ENCODE data around the gene NCAM1. TPM values are rescaled to one million over a fixed set of nuclear protein-coding genes. Genes with fewer than 3 reads are reported as not detected.

Gene NCAM1
- total and polyA plus RNA-seq, 2 experiments from 2014 or later, result 0.76 to 1.6 TPM

DNA sequence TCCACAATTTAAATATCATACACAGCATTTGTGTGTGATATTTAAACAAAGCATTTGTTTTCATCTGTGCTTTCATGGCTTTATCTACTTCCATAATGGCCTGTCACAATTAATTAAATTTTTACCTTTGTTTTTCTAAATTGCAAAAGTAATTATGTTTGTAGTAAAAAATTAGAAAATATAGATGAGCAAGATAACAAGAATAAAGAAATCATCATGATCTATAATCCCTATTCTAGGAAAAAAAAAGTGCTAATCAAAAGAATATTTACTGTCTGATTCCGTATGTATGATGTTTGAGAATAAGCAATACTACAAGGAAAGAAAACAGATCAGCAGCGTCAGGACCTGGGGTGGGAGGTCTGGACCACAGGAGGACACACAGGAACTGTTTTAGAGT, 149.9 kb downstream of the NCAM1 start:
- TF ChIP-seq ZNF331 (CRISPR knock-in tag; IDR thresholded peaks at IDR 0.05; ENCODE audit: low read depth) (no peak), EZH2 (IDR thresholded peaks at IDR 0.05; ENCODE audit: low read depth, unreplicated experiment) (no peak)

GRCh38 chr11:113112307-113112706, 151.1 kb downstream of the NCAM1 start:
- H3K4me2 ChIP-seq, result no peak overlapping the region
- no peaks in the 10 kb centered on the region for H4K20me1 ChIP-seq (replicated peaks; ENCODE audit: insufficient read depth)
- no peaks in the 10 kb centered on the region for H3K4me1 ChIP-seq (ENCODE audit: insufficient read depth)
- Mint-ChIP-seq H3K27me3 (ENCODE audit: insufficient read depth, low read depth, poor library complexity) (no peaks in the 10 kb centered on the region), H3K4me3 (no peak overlapping the region), H3K4me1 (peaks cover 2% of the 10 kb centered on the region; the same call in 1 of the 3 replicates), H3K9me3 (no peaks in the 10 kb centered on the region), H3K36me3 (ENCODE audit: low read depth) (no peaks in the 10 kb centered on the region), H3K27ac (no peak overlapping the region)
- H3K27ac ChIP-seq (ENCODE audit: low read depth), result no peak overlapping the region
- H3K79me2 ChIP-seq (replicated peaks; ENCODE audit: insufficient read depth), result no peaks in the 10 kb centered on the region
- no peaks in the 10 kb centered on the region for H3K27me3 ChIP-seq (ENCODE audit: insufficient read depth)
- no peak overlapping the region for H2AFZ ChIP-seq
- H3K4me3 ChIP-seq, result no peak overlapping the region
- DNase-seq (ENCODE audit: low spot score) (no peak), ATAC-seq (no peak)
- H3K36me3 ChIP-seq (ENCODE audit: insufficient read depth), result no peaks in the 10 kb centered on the region
- H3F3A ChIP-seq (replicated peaks; ENCODE audit: low read depth), result no peaks in the 10 kb centered on the region
- no peaks in the 10 kb centered on the region for H3K9me2 ChIP-seq (ENCODE audit: insufficient read depth)
- TF ChIP-seq ETS1 (IDR thresholded peaks at IDR 0.05) (no peak), ZNF331 (CRISPR knock-in tag; IDR thresholded peaks at IDR 0.05; ENCODE audit: low read depth) (no peak), CREB1 (CRISPR knock-in tag; IDR thresholded peaks at IDR 0.05; ENCODE audit: low read depth) (no peak), EZH2 (IDR thresholded peaks at IDR 0.05; ENCODE audit: low read depth, unreplicated experiment) (no peak), STAT1 (IDR thresholded peaks at IDR 0.05; ENCODE audit: unreplicated experiment) (no peak), CTCF (conservative IDR thresholded peaks at IDR 0.05; ENCODE audit: low read depth in 2 of 2) (no peak), JUNB (IDR thresholded peaks at IDR 0.05; ENCODE audit: unreplicated experiment) (no peak), ZNF462 (CRISPR knock-in tag; IDR thresholded peaks at IDR 0.05) (no peak)
- TF ChIP-seq, protein P1, sequence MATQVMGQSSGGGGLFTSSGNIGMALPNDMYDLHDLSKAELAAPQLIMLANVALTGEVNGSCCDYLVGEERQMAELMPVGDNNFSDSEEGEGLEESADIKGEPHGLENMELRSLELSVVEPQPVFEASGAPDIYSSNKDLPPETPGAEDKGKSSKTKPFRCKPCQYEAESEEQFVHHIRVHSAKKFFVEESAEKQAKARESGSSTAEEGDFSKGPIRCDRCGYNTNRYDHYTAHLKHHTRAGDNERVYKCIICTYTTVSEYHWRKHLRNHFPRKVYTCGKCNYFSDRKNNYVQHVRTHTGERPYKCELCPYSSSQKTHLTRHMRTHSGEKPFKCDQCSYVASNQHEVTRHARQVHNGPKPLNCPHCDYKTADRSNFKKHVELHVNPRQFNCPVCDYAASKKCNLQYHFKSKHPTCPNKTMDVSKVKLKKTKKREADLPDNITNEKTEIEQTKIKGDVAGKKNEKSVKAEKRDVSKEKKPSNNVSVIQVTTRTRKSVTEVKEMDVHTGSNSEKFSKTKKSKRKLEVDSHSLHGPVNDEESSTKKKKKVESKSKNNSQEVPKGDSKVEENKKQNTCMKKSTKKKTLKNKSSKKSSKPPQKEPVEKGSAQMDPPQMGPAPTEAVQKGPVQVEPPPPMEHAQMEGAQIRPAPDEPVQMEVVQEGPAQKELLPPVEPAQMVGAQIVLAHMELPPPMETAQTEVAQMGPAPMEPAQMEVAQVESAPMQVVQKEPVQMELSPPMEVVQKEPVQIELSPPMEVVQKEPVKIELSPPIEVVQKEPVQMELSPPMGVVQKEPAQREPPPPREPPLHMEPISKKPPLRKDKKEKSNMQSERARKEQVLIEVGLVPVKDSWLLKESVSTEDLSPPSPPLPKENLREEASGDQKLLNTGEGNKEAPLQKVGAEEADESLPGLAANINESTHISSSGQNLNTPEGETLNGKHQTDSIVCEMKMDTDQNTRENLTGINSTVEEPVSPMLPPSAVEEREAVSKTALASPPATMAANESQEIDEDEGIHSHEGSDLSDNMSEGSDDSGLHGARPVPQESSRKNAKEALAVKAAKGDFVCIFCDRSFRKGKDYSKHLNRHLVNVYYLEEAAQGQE (IDR thresholded peaks at IDR 0.05; ENCODE audit: unreplicated experiment), result no peak

More for the DNA sequence above, 149.9 kb downstream of the NCAM1 start:
- H3K36me3 ChIP-seq (ENCODE audit: insufficient read depth), result no peaks in the 10 kb centered on the region
- Mint-ChIP-seq H3K27me3 (ENCODE audit: insufficient read depth, low read depth, poor library complexity) (no peaks in the 10 kb centered on the region), H3K9me3 (no peaks in the 10 kb centered on the region), H3K4me3 (no peak overlapping the region), H3K4me1 (peaks cover 2% of the 10 kb centered on the region; the same call in 1 of the 3 replicates), H3K27ac (no peak overlapping the region), H3K36me3 (ENCODE audit: low read depth) (no peaks in the 10 kb centered on the region)
- H3F3A ChIP-seq (replicated peaks; ENCODE audit: low read depth), result no peaks in the 10 kb centered on the region
- H3K4me2 ChIP-seq, result no peak overlapping the region
- H3K4me1 ChIP-seq (ENCODE audit: insufficient read depth), result no peaks in the 10 kb centered on the region
- no peak for DNase-seq (ENCODE audit: low spot score)
- no peaks in the 10 kb centered on the region for H3K9me2 ChIP-seq (ENCODE audit: insufficient read depth)
- H4K20me1 ChIP-seq (replicated peaks; ENCODE audit: insufficient read depth), result no peaks in the 10 kb centered on the region
- no peak overlapping the region for H2AFZ ChIP-seq
- no peaks in the 10 kb centered on the region for H3K27me3 ChIP-seq (ENCODE audit: insufficient read depth)
- no peaks in the 10 kb centered on the region for H3K79me2 ChIP-seq (replicated peaks; ENCODE audit: insufficient read depth)
- H3K4me3 ChIP-seq, result no peak overlapping the region
- H3K27ac ChIP-seq (ENCODE audit: low read depth), result no peak overlapping the region
- ATAC-seq, result no peak
